GM12873 (cell line): ENCODE results near the gene GLRA3.

Source experiments
- CTCF ChIP-seq: IDR thresholded peaks from 2 replicates; pipeline ENCODE4 v1.5.1; 2012; ENCODE audit warnings: low read depth, mild to moderate bottlenecking, moderate library complexity, low read length, control low read depth; ENCODE audit not compliant: insufficient read depth; ENCODE audit errors: missing control alignments

The GLRA3 gene

DNA sequence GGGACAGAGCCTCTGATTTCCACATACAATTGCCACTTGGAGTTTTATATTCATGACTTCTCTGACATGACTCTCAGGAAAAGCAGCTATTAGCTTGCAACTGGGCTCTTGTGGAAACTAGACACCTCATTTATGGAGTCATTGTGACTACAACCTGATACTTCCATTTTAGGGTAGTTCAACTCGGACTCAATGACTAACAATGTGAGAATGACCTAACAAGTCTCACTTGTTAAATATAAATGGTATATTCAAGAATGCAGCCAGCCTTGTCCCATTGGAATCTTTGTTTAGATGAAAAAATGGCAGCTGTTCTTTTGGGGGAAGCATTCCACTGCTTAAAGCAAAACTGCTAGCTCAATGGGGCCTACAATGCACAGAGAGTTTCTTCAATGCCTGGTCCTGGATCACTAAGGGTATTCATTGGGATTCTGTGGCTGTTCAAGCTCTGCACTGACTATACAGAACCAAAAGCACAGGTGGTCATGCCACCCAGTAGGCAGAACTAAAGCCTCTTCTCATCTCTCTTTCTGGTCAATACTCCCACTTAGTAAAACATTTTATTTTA lies 36.5 kb upstream of the GLRA3 start:
- TF ChIP-seq CTCF, result no peak

GRCh38 chr4:174864031-174864430 lies 35.0 kb upstream of the GLRA3 start:
- TF ChIP-seq CTCF, result no peak

- TF ChIP-seq CTCF, result no peak
These were observed 31.5 kb upstream of the GLRA3 start for GRCh38 chr4:174860588-174860987.

- TF ChIP-seq CTCF, result no peak
These were observed 30.9 kb upstream of the GLRA3 start for GRCh38 chr4:174859904-174860303.

GRCh38 chr4:174856926-174857800 lies 28.1 kb upstream of the GLRA3 start:
- no peak for TF ChIP-seq CTCF

GRCh38 chr4:174855050-174855449 lies 26.0 kb upstream of the GLRA3 start:
- TF ChIP-seq CTCF, result no peak

DNA sequence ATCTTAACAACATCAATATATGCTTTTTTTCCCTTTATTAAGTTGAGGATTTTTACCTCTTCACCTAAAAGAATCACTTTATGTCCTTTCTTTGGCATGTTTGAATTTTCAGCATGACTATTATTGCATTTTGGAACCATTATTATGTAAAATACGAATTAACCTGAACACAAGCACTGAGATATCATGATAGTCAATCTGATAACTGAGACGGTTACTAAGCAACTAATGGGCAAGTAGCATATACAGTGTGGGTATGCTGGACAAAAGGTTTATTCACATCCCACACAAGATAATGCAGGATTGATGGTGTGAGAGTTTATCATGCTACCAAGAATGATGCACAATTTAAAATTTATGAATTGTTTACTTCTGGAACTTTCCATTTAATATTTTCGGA lies 24.6 kb upstream of the GLRA3 start:
- no peak for TF ChIP-seq CTCF
